A549 (cell line): ENCODE measurements around the gene SPATA12. TPM values are rescaled to one million over a fixed set of nuclear protein-coding genes. Genes with fewer than 3 reads are reported as not detected.

Experiments used
- ATAC-seq, 2 experiments: fragments of 200-7000 bp in 1 of 2; fragments of >200 bp in 1 of 2; cut with Nextera tagmentation in 1 of 2; cut with Tn5 transposase in 1 of 2; 3 replicates each; pipeline versions ENCODE4 v1.8.0 to v1.9.1; 2018 to 2020; ENCODE audit warnings: mild to moderate bottlenecking in 1 of 2, moderate library complexity in 1 of 2
- CTCF ChIA-PET: fragments of 300-600 bp; sonication (Branson Sonifier 250); formaldehyde crosslinking; extraction: SDS; loops from one replicate; lab custom pipeline; 2021; ENCODE audit warnings: antibody characterized with exemption, inconsistent platforms; lab: Yijun Ruan, JAX
- POLR2A ChIA-PET: fragments of 350-600 bp; formaldehyde crosslinking; extraction: SDS; loops from one replicate; lab custom pipeline; 2021; ENCODE audit warnings: antibody characterized with exemption, inconsistent platforms; lab: Yijun Ruan, JAX
- DNase-seq, 2 experiments: peaks; one replicate each; pipeline versions ENCODE4 v3.0.0 to v3.0.0-alpha.2; 2011 to 2016; ENCODE audit warnings: low read depth in 1 of 2, low spot score in 1 of 2
- FAIRE-seq: peaks from 2 replicates; lab custom pipeline; 2011; peaks lifted over from hg19 to GRCh38; lab: Jason Lieb, UNC
- H3K27ac ChIP-seq, 2 experiments: fragments of >200 bp; sonication (Bioruptor Twin); formaldehyde crosslinking; 3 replicates each; pipeline ENCODE4 v1.5.1; 2016 to 2017
- H3K4me1 ChIP-seq: fragments of >200 bp; sonication (Bioruptor Twin); formaldehyde crosslinking; 3 replicates; pipeline ENCODE4 v1.6.1; 2016
- H3K4me2 ChIP-seq: fragments of >200 bp; sonication (Bioruptor Twin); formaldehyde crosslinking; 3 replicates; pipeline ENCODE4 v1.6.1; 2016
- H3K4me3 ChIP-seq: fragments of >200 bp; sonication (Bioruptor Twin); formaldehyde crosslinking; 3 replicates; pipeline ENCODE4 v1.5.1; 2016
- H3K9me3 ChIP-seq: fragments of >200 bp; sonication (Bioruptor Twin); formaldehyde crosslinking; 3 replicates; pipeline ENCODE4 v1.6.1; 2016
- CBX2 ChIP-seq: fragments of 200-600 bp; sonication (generic); IDR thresholded peaks from 2 replicates; pipeline ENCODE4 v1.6.1; 2016; ENCODE audit warnings: low read depth, mild to moderate bottlenecking, borderline replicate concordance
- CEBPB ChIP-seq, 2 experiments: fragments of >200 bp in 1 of 2; sonication (Bioruptor Twin) in 1 of 2; formaldehyde crosslinking in 1 of 2; IDR thresholded peaks; 2 replicates each; pipeline ENCODE4 v1.6.1; 2012 to 2016
- EHF ChIP-seq: fragments of 250-450 bp; sonication (Bioruptor Pico); IDR thresholded peaks from 2 replicates; pipeline ENCODE4 v1.5.0; 2020; ENCODE audit warnings: mild to moderate bottlenecking
- HEYL ChIP-seq: fragments of 250-450 bp; sonication (Bioruptor Pico); IDR thresholded peaks from 2 replicates; pipeline ENCODE4 v1.8.0; 2021; ENCODE audit warnings: mild to moderate bottlenecking, moderate library complexity
- HOXB5 ChIP-seq: fragments of 250-450 bp; sonication (Bioruptor Pico); IDR thresholded peaks from 2 replicates; pipeline ENCODE4 v1.5.0; 2020; ENCODE audit warnings: mild to moderate bottlenecking, moderate library complexity
- JUNB ChIP-seq: fragments of >200 bp; sonication (Bioruptor Twin); formaldehyde crosslinking; IDR thresholded peaks from 2 replicates; pipeline ENCODE4 v1.6.1; 2016
- KDM5A ChIP-seq: fragments of 200-600 bp; sonication (generic); IDR thresholded peaks from 2 replicates; pipeline ENCODE4 v1.6.1; 2016; ENCODE audit warnings: antibody characterized with exemption, mild to moderate bottlenecking
- MAFK ChIP-seq: fragments of 450-650 bp; IDR thresholded peaks from 2 replicates; pipeline ENCODE4 v1.6.1; 2014; ENCODE audit not compliant: partially characterized antibody
- MAZ ChIP-seq: fragments of 150-350 bp; IDR thresholded peaks from 2 replicates; pipeline ENCODE4 v1.6.1; 2014; ENCODE audit warnings: antibody characterized with exemption, low read depth, low read length, borderline replicate concordance
- MYC ChIP-seq: IDR thresholded peaks from 2 replicates; pipeline ENCODE4 v1.6.1; 2012; ENCODE audit warnings: mild to moderate bottlenecking, inconsistent platforms, low read length, improper control_type of control experiment, borderline replicate concordance
- NFE2L2 ChIP-seq: fragments of 150-350 bp; conservative IDR thresholded peaks from 2 replicates; pipeline ENCODE4 v1.6.1; 2014; ENCODE audit warnings: low read length
- NPAS2 ChIP-seq: fragments of 250-450 bp; sonication (Bioruptor Pico); IDR thresholded peaks from 2 replicates; pipeline ENCODE4 v1.8.0; 2022; ENCODE audit warnings: mild to moderate bottlenecking, moderate library complexity, borderline replicate concordance
- NR3C1 ChIP-seq: fragments of >200 bp; sonication (Bioruptor Twin); formaldehyde crosslinking; IDR thresholded peaks from 3 replicates; pipeline ENCODE4 v1.6.1; 2017
- POLR2AphosphoS2 ChIP-seq: conservative IDR thresholded peaks from 2 replicates; pipeline ENCODE4 v1.6.1; 2012; ENCODE audit warnings: low read length, improper control_type of control experiment, inconsistent platforms
- RAD21 ChIP-seq, 2 experiments: fragments of >200 bp in 1 of 2; sonication (Bioruptor Twin) in 1 of 2; formaldehyde crosslinking in 1 of 2; IDR thresholded peaks in 1 of 2; conservative IDR thresholded peaks in 1 of 2; 2 replicates in 1 of 2; 3 replicates in 1 of 2; pipeline ENCODE4 v1.6.1; 2012 to 2018; ENCODE audit warnings: inconsistent platforms in 1 of 2
- RARB ChIP-seq: fragments of 250-450 bp; sonication (Bioruptor Pico); IDR thresholded peaks from 2 replicates; pipeline ENCODE4 v1.8.0; 2021; ENCODE audit warnings: mild to moderate bottlenecking, moderate library complexity
- RFX5 ChIP-seq: fragments of 450-650 bp; IDR thresholded peaks from 2 replicates; pipeline ENCODE4 v1.7.1; 2014; ENCODE audit warnings: antibody characterized with exemption, mild to moderate bottlenecking, moderate library complexity
- SMC3 ChIP-seq: fragments of >200 bp; sonication (Bioruptor Twin); formaldehyde crosslinking; IDR thresholded peaks from 3 replicates; pipeline ENCODE4 v1.6.1; 2018; ENCODE audit warnings: inconsistent platforms
- SREBF2 ChIP-seq: fragments of 450-650 bp; IDR thresholded peaks from 2 replicates; pipeline ENCODE4 v1.6.1; 2014; ENCODE audit warnings: mild to moderate bottlenecking, moderate library complexity
- TP53 ChIP-seq: fragments of 250-450 bp; sonication (Bioruptor Pico); IDR thresholded peaks from 2 replicates; pipeline ENCODE4 v1.5.0; 2021; ENCODE audit warnings: mild to moderate bottlenecking, moderate library complexity
- ZNF302 ChIP-seq: fragments of 250-450 bp; sonication (Bioruptor Pico); IDR thresholded peaks from 2 replicates; pipeline ENCODE4 v1.9.0; 2021; ENCODE audit warnings: inconsistent platforms, mild to moderate bottlenecking, moderate library complexity
- WGBS: methylation state at CpG from one replicate; pipeline ENCODE4 v1.1.6; 2017; ENCODE audit errors: missing lambda C conversion rate; 5-methylcytosine and 5-hydroxymethylcytosine counted together
- polyA plus RNA-seq, 4 experiments: library from polyadenylated mRNA; depleted of rRNA in 3 of 4; stranded (reverse); fragments of >200 nt; fragmentation: RNase III in 1 of 4; extraction: RNeasy Plus Mini Kit Qiagen cat#74134 plus additional on column Dnase treatment in 1 of 4; gene quantifications; 2 replicates in 3 of 4; 3 replicates in 1 of 4; pipeline ENCODE4 v1.2.3, GENCODE V29; 2011 to 2017
- TF ChIP-seq, protein P1 (sequence below): IDR thresholded peaks from 2 replicates; pipeline ENCODE4 v1.6.1; 2012; ENCODE audit warnings: low read depth, borderline replicate concordance
- TF ChIP-seq, protein P2 (sequence below): fragments of >200 bp; sonication (Bioruptor Twin); formaldehyde crosslinking; IDR thresholded peaks from 3 replicates; pipeline ENCODE4 v1.6.1; 2016
- TF ChIP-seq, protein P3 (sequence below): fragments of 250-450 bp; sonication (Bioruptor Pico); IDR thresholded peaks from 2 replicates; pipeline ENCODE4 v1.5.0; 2021; ENCODE audit warnings: mild to moderate bottlenecking, moderate library complexity, borderline replicate concordance
- TF ChIP-seq, protein P4 (sequence below): IDR thresholded peaks from 2 replicates; pipeline ENCODE4 v1.6.1; 2012
- TF ChIP-seq, protein P5 (sequence below): fragments of 250-450 bp; sonication (Bioruptor Pico); IDR thresholded peaks from 2 replicates; pipeline ENCODE4 v1.5.0; 2020; ENCODE audit warnings: low read depth, mild to moderate bottlenecking, moderate library complexity
- TF ChIP-seq, protein P6 (sequence below): IDR thresholded peaks from 2 replicates; pipeline ENCODE4 v1.6.1; 2012

The SPATA12 gene
- polyA plus RNA-seq, 2 of the 4 experiments (the other 2 are of a cell fraction): 0.17 to 0.18 TPM

DNA sequence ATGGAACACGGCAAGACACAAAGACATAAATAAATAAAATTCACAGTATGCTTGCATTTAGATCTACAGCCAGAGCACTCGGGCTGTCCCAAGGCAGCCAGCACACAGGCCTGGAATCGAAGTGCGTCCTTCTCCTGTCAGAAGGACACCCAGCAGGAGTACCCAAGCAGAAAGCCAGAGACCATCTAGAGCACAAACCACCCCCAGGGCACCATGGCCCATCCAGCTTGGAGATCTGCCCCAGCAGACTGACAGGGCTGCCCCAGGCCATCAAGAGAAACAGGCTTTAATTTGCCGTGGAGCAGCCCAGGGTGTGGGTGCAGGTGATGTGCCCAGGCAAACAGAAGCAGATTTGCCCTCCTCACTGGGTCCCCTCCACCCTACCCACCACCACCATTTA, 7.8 kb upstream of the SPATA12 start:
- no peak for ATAC-seq
- Histone ChIP-seq H3K4me2 (no peak overlapping the region), H3K4me1 (0 out of 3 replicates have a peak, but pooled peaks cover under 1% of the 10 kb centered on the region), H3K4me3 (no peak overlapping the region), H3K9me3 (no peaks in the 10 kb centered on the region), H3K27ac (no peak overlapping the region)
- no peak for DNase-seq
- TF ChIP-seq, protein P1, sequence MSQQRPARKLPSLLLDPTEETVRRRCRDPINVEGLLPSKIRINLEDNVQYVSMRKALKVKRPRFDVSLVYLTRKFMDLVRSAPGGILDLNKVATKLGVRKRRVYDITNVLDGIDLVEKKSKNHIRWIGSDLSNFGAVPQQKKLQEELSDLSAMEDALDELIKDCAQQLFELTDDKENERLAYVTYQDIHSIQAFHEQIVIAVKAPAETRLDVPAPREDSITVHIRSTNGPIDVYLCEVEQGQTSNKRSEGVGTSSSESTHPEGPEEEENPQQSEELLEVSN: no peak
- TF ChIP-seq CBX2 (no peak), TP53 (CRISPR knock-in tag) (no peak), SMC3 (no peak), HEYL (CRISPR knock-in tag) (no peak), SREBF2 (no peak), CEBPB (IDR thresholded peaks at IDR 0.05) (no peak), RAD21 (conservative IDR thresholded peaks at IDR 0.05 in 1 of 2, IDR thresholded peaks at IDR 0.05 in 1 of 2) (no peak), POLR2AphosphoS2 (no peak), JUNB (no peak), RFX5 (no peak)
- TF ChIP-seq, protein P2, sequence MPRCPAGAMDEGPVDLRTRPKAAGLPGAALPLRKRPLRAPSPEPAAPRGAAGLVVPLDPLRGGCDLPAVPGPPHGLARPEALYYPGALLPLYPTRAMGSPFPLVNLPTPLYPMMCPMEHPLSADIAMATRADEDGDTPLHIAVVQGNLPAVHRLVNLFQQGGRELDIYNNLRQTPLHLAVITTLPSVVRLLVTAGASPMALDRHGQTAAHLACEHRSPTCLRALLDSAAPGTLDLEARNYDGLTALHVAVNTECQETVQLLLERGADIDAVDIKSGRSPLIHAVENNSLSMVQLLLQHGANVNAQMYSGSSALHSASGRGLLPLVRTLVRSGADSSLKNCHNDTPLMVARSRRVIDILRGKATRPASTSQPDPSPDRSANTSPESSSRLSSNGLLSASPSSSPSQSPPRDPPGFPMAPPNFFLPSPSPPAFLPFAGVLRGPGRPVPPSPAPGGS: no peak
- TF ChIP-seq, protein P3, sequence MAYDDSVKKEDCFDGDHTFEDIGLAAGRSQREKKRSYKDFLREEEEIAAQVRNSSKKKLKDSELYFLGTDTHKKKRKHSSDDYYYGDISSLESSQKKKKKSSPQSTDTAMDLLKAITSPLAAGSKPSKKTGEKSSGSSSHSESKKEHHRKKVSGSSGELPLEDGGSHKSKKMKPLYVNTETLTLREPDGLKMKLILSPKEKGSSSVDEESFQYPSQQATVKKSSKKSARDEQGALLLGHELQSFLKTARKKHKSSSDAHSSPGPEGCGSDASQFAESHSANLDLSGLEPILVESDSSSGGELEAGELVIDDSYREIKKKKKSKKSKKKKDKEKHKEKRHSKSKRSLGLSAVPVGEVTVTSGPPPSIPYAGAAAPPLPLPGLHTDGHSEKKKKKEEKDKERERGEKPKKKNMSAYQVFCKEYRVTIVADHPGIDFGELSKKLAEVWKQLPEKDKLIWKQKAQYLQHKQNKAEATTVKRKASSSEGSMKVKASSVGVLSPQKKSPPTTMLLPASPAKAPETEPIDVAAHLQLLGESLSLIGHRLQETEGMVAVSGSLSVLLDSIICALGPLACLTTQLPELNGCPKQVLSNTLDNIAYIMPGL: no peak
- no peak for FAIRE-seq
- ChIA-PET POLR2A (no interaction called here), CTCF (no interaction called here)
- 100% methylated on average over 4 of the region's 5 CpGs for WGBS

DNA sequence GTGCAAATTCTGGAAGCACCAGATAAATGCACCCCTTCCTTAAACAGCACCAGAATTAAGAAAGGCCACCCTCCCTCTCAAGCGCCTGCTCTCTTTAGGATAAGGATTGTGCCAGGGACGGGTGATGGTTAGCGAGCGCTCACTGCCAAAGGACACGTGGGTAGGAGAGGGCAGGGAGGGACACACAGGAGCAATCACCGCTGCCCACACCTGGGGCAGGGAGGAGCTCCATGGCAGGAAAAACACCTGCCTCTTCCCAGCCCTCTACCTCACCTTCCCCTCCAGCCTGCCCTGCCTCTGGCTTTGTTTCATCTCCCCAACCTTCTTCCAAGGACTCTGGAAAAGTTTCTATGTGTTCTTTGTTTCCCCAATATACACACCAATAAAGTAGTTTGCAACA, 7.3 kb upstream of the SPATA12 start:
- CTCF ChIA-PET: no interaction called here
- Histone ChIP-seq H3K9me3 (no peaks in the 10 kb centered on the region), H3K4me1 (0 out of 3 replicates have a peak, but pooled peaks cover 4% of the 10 kb centered on the region), H3K27ac (no peak overlapping the region), H3K4me2 (no peak overlapping the region), H3K4me3 (no peak overlapping the region)
- POLR2A ChIA-PET: no interaction called here
- TF ChIP-seq HOXB5: no peak
- no peak for TF ChIP-seq NR3C1
- TF ChIP-seq MYC: no peak
- no peak for TF ChIP-seq NFE2L2
- TF ChIP-seq MAFK: no peak
- TF ChIP-seq ZNF302 (CRISPR knock-in tag): no peak
- TF ChIP-seq RARB: no peak
- TF ChIP-seq CEBPB (IDR thresholded peaks at IDR 0.05): no peak
- WGBS: 87% methylated on average over 6 of the region's 6 CpGs
- FAIRE-seq (no peak), DNase-seq (no peak), ATAC-seq (no peak)

DNA sequence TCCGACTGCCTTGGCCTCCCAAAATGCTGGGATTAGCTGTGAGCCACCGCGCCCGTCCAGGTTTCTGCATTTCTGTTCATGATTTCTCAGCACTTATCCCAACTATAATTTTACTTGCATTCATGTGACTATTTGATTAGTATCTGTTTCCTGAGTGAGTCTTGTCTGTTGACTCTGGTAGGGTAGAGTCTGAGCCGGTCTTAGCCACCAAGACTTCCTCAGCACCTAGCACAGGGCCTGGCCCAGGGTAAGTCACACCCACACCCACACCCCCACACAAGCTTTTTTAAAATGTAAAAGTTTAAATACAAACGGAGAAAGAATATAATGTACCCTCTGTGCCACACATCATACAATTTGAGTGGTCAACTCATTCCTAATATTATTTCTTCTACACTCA, 3.1 kb upstream of the SPATA12 start:
- Histone ChIP-seq H3K4me2 (no peak overlapping the region), H3K27ac (peak overlapping the region in 1 of 2 experiments; percentile 34; a peak in 1 of 6 replicates), H3K4me3 (no peak overlapping the region), H3K4me1 (peaks cover 33% of the 10 kb centered on the region), H3K9me3 (no peaks in the 10 kb centered on the region)
- 81% methylated on average over 6 of the region's 6 CpGs for WGBS
- CTCF ChIA-PET: interaction anchor here (1.0 kb wide), 1 partner anchor 15 kb away, joined by 3 read pairs; no protein-coding TSS in a partner anchor
- FAIRE-seq (no peak), DNase-seq (no peak), ATAC-seq (no peak)
- POLR2A ChIA-PET: no interaction called here
- TF ChIP-seq, protein P1: no peak
- TF ChIP-seq, protein P4, sequence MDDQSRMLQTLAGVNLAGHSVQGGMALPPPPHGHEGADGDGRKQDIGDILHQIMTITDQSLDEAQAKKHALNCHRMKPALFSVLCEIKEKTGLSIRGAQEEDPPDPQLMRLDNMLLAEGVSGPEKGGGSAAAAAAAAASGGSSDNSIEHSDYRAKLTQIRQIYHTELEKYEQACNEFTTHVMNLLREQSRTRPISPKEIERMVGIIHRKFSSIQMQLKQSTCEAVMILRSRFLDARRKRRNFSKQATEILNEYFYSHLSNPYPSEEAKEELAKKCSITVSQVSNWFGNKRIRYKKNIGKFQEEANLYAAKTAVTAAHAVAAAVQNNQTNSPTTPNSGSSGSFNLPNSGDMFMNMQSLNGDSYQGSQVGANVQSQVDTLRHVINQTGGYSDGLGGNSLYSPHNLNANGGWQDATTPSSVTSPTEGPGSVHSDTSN: no peak
- TF ChIP-seq JUNB (no peak), MAZ (no peak), NPAS2 (no peak), EHF (CRISPR knock-in tag) (no peak), NR3C1 (no peak), KDM5A (no peak)
- TF ChIP-seq, protein P3: no peak
- TF ChIP-seq, protein P5, sequence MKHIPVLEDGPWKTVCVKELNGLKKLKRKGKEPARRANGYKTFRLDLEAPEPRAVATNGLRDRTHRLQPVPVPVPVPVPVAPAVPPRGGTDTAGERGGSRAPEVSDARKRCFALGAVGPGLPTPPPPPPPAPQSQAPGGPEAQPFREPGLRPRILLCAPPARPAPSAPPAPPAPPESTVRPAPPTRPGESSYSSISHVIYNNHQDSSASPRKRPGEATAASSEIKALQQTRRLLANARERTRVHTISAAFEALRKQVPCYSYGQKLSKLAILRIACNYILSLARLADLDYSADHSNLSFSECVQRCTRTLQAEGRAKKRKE (CRISPR knock-in tag): no peak
- TF ChIP-seq, protein P6, sequence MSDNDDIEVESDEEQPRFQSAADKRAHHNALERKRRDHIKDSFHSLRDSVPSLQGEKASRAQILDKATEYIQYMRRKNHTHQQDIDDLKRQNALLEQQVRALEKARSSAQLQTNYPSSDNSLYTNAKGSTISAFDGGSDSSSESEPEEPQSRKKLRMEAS: no peak
